Activated CD4-positive, alpha-beta memory T cell treated with anti-CD3 and anti-CD28 coated beads for 36 hours (primary cell): Measurements from ENCODE around the gene SH3PXD2A. TPM values are rescaled to one million over a fixed set of nuclear protein-coding genes. Genes with fewer than 3 reads are reported as not detected.
"Not testable (repeated sequence)": the region's sequence is repeated elsewhere in the genome, so short reads cannot be mapped to it uniquely, and the experiment has no call there.

Source experiments
- CTCF ChIA-PET: fragments of 350-600 bp; sonication (Branson Sonifier 250); formaldehyde crosslinking; loops from one replicate; lab custom pipeline; 2021; ENCODE audit warnings: antibody characterized with exemption, inconsistent platforms; lab: Charles Lee
- POLR2A ChIA-PET: fragments of 350-600 bp; sonication (Branson Sonifier 250); formaldehyde crosslinking; loops from one replicate; lab custom pipeline; 2021; ENCODE audit warnings: antibody characterized with exemption; lab: Charles Lee
- DNase-seq: peaks from one replicate; pipeline ENCODE4 v3.0.0-alpha.2; 2020
- H3K27ac Mint-ChIP-seq: one replicate; pipeline ENCODE4 v1.8.0; 2021; ENCODE audit warnings: mixed read lengths
- H3K27me3 Mint-ChIP-seq: one replicate; pipeline ENCODE4 v1.8.0; 2021; ENCODE audit warnings: mixed read lengths
- H3K36me3 Mint-ChIP-seq: one replicate; pipeline ENCODE4 v1.8.0; 2021; ENCODE audit warnings: mixed read lengths
- H3K4me1 Mint-ChIP-seq: one replicate; pipeline ENCODE4 v1.8.0; 2021; ENCODE audit warnings: low read depth, mixed read lengths
- H3K4me3 Mint-ChIP-seq: one replicate; pipeline ENCODE4 v1.8.0; 2021; ENCODE audit warnings: mild to moderate bottlenecking, mixed read lengths
- H3K9me3 Mint-ChIP-seq: one replicate; pipeline ENCODE4 v1.8.0; 2021; ENCODE audit warnings: mixed read lengths
- intact Hi-C: fragments of 100-400 bp; cut with micrococcal nuclease; formaldehyde crosslinking; loops from one replicate; pipeline ENCODE4 v1.15.1; 2023
- total RNA-seq, 2 experiments: library from RNA; stranded (reverse); gene quantifications; one replicate each; pipeline ENCODE4 v1.2.3, GENCODE V29; 2021

Gene SH3PXD2A
- total RNA-seq, 2 experiments from 2014 or later = 10.0 to 10.3 TPM

DNA sequence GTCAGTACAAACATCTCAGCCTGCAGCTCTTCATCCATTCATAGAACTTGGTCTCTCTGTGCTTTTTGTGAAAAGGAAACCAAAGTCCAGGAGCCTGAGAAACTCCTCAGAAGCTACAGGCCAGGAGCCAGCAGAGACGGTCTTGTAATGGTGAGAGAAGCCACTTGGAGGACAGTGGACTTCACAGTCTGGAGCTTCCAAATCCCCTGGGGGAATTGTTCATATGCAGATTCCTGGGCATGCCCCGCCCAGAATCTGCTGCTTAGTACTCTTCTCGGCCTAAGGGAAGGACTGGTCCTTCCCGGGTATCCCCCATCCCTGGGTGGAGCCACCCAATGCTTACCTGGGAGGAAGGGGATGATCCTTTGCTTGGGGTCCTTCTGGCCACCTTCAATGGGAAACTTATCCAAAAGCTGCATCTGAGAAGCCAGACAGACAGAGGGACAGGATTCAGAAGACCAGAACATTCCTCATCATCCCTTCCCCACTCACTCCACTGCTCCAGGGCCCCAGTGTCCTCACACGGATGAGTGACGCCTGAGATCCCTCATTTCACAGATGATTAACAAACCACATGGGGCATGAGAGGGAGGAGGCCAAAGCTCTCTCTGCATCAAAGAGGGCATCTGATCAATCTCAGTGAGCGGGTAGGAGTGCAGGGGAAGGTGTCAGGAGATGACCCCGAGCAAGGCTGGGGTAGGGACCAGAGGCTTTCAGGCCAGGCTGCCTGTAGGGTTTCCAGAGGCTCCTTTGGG lies 88.4 kb downstream of the SH3PXD2A start:
- POLR2A ChIA-PET = no interaction called here

DNA sequence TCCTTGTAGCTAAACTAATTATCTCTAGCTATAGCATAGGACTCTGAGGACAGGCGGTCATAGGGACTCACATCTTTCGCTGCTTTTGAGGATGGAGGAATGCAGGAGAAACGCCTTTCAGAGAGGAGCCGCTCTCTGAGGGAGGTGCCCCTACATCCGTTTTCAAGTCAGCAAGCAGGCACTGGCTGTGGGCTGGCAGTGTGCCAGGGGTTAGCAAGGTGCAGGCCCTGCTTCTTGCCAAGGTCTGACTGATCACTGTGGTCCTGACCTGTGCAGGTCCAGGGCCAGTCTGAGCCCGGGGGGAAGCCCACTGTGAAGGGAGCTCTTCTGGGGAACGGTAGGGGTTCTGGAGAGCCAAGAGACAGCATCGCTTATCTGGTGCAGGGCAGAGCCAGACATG lies 89.4 kb downstream of the SH3PXD2A start:
- no peak overlapping the region for H3K4me3 Mint-ChIP-seq

More for the DNA sequence above, 88.4 kb downstream of the SH3PXD2A start:
- H3K36me3 Mint-ChIP-seq = no peaks in the 10 kb centered on the region
- H3K4me3 Mint-ChIP-seq = no peak overlapping the region
- peaks cover 59% of the 10 kb centered on the region for H3K4me1 Mint-ChIP-seq
- no peak overlapping the region for H3K27ac Mint-ChIP-seq
- no peaks in the 10 kb centered on the region for H3K27me3 Mint-ChIP-seq
- no peaks in the 10 kb centered on the region for H3K9me3 Mint-ChIP-seq
- CTCF ChIA-PET = interaction anchor here (1.0 to 4.5 kb wide), 3 partner anchors 15 to 80 kb away, joined by 3 to 61 read pairs (median 5); no protein-coding TSS in a partner anchor
- no peak for DNase-seq
- intact Hi-C loops = loop anchor here (5.0 kb wide), 2 partner anchors 35 to 75 kb away; no protein-coding TSS in a partner anchor

GRCh38 chr10:103765168-103765567 lies 90.2 kb downstream of the SH3PXD2A start:
- POLR2A ChIA-PET = interaction anchor here (1.0 kb wide), 2 partner anchors 18 to 19 kb away, joined by 3 read pairs; no protein-coding TSS in a partner anchor
- Mint-ChIP-seq H3K27me3 (no peaks in the 10 kb centered on the region), H3K27ac (no peak overlapping the region), H3K36me3 (no peaks in the 10 kb centered on the region), H3K4me1 (peaks cover 57% of the 10 kb centered on the region), H3K4me3 (no peak overlapping the region), H3K9me3 (no peaks in the 10 kb centered on the region)
- CTCF ChIA-PET = interaction anchor here (1.0 to 4.5 kb wide), 5 partner anchors 9 to 52 kb away, joined by 3 to 61 read pairs (median 4); no protein-coding TSS in a partner anchor
- intact Hi-C loops = loop anchor here (5.0 kb wide), 2 partner anchors 37 to 73 kb away; no protein-coding TSS in a partner anchor
- peak; percentile 31 for DNase-seq

More for the DNA sequence above, 89.4 kb downstream of the SH3PXD2A start:
- peak; percentile 89 for DNase-seq
- H3K27ac Mint-ChIP-seq = peak overlapping the region; percentile 15
- H3K27me3 Mint-ChIP-seq = no peaks in the 10 kb centered on the region
- intact Hi-C loops = loop anchor here (5.0 kb wide), 2 partner anchors 36 to 74 kb away; no protein-coding TSS in a partner anchor
- peaks cover 57% of the 10 kb centered on the region for H3K4me1 Mint-ChIP-seq
- no peaks in the 10 kb centered on the region for H3K36me3 Mint-ChIP-seq
- ChIA-PET CTCF (interaction anchor here (1.0 to 4.5 kb wide), 4 partner anchors 10 to 81 kb away, joined by 3 to 61 read pairs (median 4); no protein-coding TSS in a partner anchor), POLR2A (interaction anchor here (1.0 kb wide), 1 partner anchor 19 kb away, joined by 3 read pairs; no protein-coding TSS in a partner anchor)
- H3K9me3 Mint-ChIP-seq = no peaks in the 10 kb centered on the region

DNA sequence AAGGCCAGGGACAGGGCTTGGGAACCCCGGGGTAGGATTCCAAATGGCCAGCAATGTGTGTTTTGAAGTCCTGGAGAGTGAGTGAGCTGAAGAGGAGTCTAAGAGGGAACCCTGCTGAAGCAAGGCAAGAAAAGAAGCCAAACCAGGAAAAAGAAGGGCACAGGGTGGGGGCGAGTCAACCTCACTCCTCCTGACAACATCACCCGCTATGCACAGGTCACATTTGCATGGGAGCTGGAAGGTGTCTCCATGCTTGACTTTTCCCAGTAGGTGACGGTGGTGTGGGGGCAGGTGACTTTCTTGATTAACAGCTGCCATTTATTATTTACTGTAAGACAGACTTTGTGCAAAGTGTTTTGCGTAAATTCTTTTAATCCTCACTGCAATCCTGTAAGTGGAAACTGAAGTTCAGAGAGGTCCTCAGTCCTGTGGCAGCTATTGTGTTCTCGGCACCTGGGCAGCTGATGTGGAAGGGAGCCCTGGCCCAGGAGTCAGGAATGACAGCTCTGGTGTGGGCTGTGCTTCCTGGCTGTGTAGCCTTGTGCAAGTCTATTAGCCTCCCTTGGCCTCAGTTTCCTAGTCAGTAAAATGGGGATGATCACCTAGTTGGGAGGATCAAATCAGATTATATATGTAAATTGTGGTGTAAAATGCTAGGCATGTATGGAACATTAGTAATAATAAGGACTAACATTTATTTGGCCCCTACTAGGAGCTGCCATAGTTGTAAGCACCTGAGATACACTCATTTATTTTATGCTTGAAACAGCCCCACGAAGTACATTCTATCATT lies 90.9 kb downstream of the SH3PXD2A start:
- intact Hi-C loops = loop anchor here (5.0 kb wide), 2 partner anchors 38 to 72 kb away; no protein-coding TSS in a partner anchor
- no peak for DNase-seq
- no peak overlapping the region for H3K4me3 Mint-ChIP-seq
- ChIA-PET POLR2A (interaction anchor here (0.7 to 1.0 kb wide), 3 partner anchors 9 to 19 kb away, joined by 3 to 5 read pairs (median 3); no protein-coding TSS in a partner anchor), CTCF (interaction anchor here (1.0 to 4.5 kb wide), 4 partner anchors 12 to 52 kb away, joined by 3 to 61 read pairs (median 4); no protein-coding TSS in a partner anchor)
- H3K27ac Mint-ChIP-seq = peak overlapping the region; percentile 83
- no peaks in the 10 kb centered on the region for H3K36me3 Mint-ChIP-seq
- no peaks in the 10 kb centered on the region for H3K27me3 Mint-ChIP-seq
- no peaks in the 10 kb centered on the region for H3K9me3 Mint-ChIP-seq
- H3K4me1 Mint-ChIP-seq = peaks cover 63% of the 10 kb centered on the region

- ChIA-PET POLR2A (interaction anchor here (1.0 kb wide), 1 partner anchor 10 kb away, joined by 5 read pairs; no protein-coding TSS in a partner anchor), CTCF (interaction anchor here (1.6 to 4.5 kb wide), 2 partner anchors 11 to 15 kb away, joined by 5 to 61 read pairs; no protein-coding TSS in a partner anchor)
- Mint-ChIP-seq H3K9me3 (no peaks in the 10 kb centered on the region), H3K27me3 (no peaks in the 10 kb centered on the region), H3K4me1 (peaks cover 69% of the 10 kb centered on the region), H3K4me3 (no peak overlapping the region), H3K27ac (peak overlapping the region; percentile 83), H3K36me3 (no peaks in the 10 kb centered on the region)
- DNase-seq = peak; percentile 51
- intact Hi-C loops = no loop called here
Observed at GRCh38 chr10:103763374-103764202, 91.8 kb downstream of the SH3PXD2A start.

DNA sequence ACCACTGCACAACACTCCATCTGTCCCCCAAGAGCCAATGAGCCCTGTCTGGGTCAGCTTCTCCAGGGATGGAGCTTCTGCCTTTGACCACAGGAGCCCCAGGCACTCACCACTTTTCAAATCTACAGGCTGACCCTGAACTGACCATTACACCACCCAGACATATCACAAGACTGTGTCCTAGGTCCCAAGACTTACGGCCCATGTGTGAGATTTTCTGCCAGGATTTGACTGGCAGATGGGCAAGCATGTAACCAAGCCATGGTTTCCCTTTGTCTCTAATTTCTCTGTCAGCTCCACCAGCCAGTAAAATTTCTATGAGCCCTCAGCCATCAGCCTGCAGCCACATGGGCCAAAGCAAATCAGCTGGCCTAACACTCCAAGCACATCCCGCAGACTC lies 92.5 kb downstream of the SH3PXD2A start:
- intact Hi-C loops = no loop called here
- DNase-seq = no peak
- H3K27me3 Mint-ChIP-seq = no peaks in the 10 kb centered on the region
- peaks cover 69% of the 10 kb centered on the region for H3K4me1 Mint-ChIP-seq
- no peaks in the 10 kb centered on the region for H3K36me3 Mint-ChIP-seq
- H3K9me3 Mint-ChIP-seq = no peaks in the 10 kb centered on the region
- no peak overlapping the region for H3K27ac Mint-ChIP-seq
- ChIA-PET CTCF (interaction anchor here (4.5 kb wide), 1 partner anchor 11 kb away, joined by 61 read pairs; no protein-coding TSS in a partner anchor), POLR2A (no interaction called here)
- H3K4me3 Mint-ChIP-seq = no peak overlapping the region

- intact Hi-C loops = no loop called here
- Mint-ChIP-seq H3K4me3 (no peak overlapping the region), H3K36me3 (no peaks in the 10 kb centered on the region), H3K27ac (no peak overlapping the region), H3K27me3 (no peaks in the 10 kb centered on the region), H3K9me3 (no peaks in the 10 kb centered on the region), H3K4me1 (peaks cover 70% of the 10 kb centered on the region)
- ChIA-PET POLR2A (no interaction called here), CTCF (interaction anchor here (4.5 kb wide), 1 partner anchor 10 kb away, joined by 61 read pairs; no protein-coding TSS in a partner anchor)
- no peak for DNase-seq
Observed at GRCh38 chr10:103762162-103762561, 93.2 kb downstream of the SH3PXD2A start.

- Mint-ChIP-seq H3K4me1 (peaks cover 68% of the 10 kb centered on the region), H3K36me3 (no peaks in the 10 kb centered on the region), H3K27me3 (no peaks in the 10 kb centered on the region), H3K9me3 (no peaks in the 10 kb centered on the region), H3K27ac (no peak overlapping the region), H3K4me3 (no peak overlapping the region)
- ChIA-PET CTCF (no interaction called here), POLR2A (no interaction called here)
- no peak for DNase-seq
- intact Hi-C loops = no loop called here
Observed at GRCh38 chr10:103761075-103761920, 94.1 kb downstream of the SH3PXD2A start.

GRCh38 chr10:103760233-103760632 lies 95.1 kb downstream of the SH3PXD2A start:
- CTCF ChIA-PET = interaction anchor here (0.7 kb wide), 1 partner anchor 10 kb away, joined by 5 read pairs; no protein-coding TSS in a partner anchor
- POLR2A ChIA-PET = not testable (repeated sequence)

More at GRCh38 chr10:103760233-103760632, 95.1 kb downstream of the SH3PXD2A start:
- intact Hi-C loops, H3K9me3 Mint-ChIP-seq, H3K27me3 Mint-ChIP-seq, H3K4me3 Mint-ChIP-seq, H3K27ac Mint-ChIP-seq, DNase-seq, H3K36me3 Mint-ChIP-seq: not testable (repeated sequence)
- H3K4me1 Mint-ChIP-seq = peaks cover 57% of the 10 kb centered on the region
